CD4-positive, alpha-beta T cell treated with Interleukin-4 for 4 hours (primary cell): ENCODE results near the gene NPBWR2.

Experiments
- DNase-seq: peaks from one replicate; pipeline ENCODE4 v3.0.0-alpha.2; 2020

NPBWR2 gene

GRCh38 chr20:64116541-64117431 is 9.4 kb upstream of the NPBWR2 start:
- DNase-seq, result no peak

- no peak for DNase-seq
Measured at GRCh38 chr20:64116016-64116415, 8.7 kb upstream of the NPBWR2 start.

- no peak for DNase-seq
Measured at GRCh38 chr20:64115171-64115911, 8.0 kb upstream of the NPBWR2 start.

- DNase-seq, result no peak
Measured at GRCh38 chr20:64114356-64114971, 7.1 kb upstream of the NPBWR2 start.

GRCh38 chr20:64113796-64114355 is 6.5 kb upstream of the NPBWR2 start:
- no peak for DNase-seq

- no peak for DNase-seq
Measured at GRCh38 chr20:64113444-64113775, 6.0 kb upstream of the NPBWR2 start.

GRCh38 chr20:64112691-64113443 is 5.5 kb upstream of the NPBWR2 start:
- no peak for DNase-seq

- DNase-seq, result no peak
Measured at GRCh38 chr20:64111841-64112641, 4.7 kb upstream of the NPBWR2 start.

GRCh38 chr20:64110411-64111068 is 3.2 kb upstream of the NPBWR2 start:
- no peak for DNase-seq

- DNase-seq, result no peak
Measured at GRCh38 chr20:64109831-64110391, 2.5 kb upstream of the NPBWR2 start.

GRCh38 chr20:64108731-64109681 is 1.6 kb upstream of the NPBWR2 start:
- no peak for DNase-seq

- DNase-seq, result no peak
Measured at GRCh38 chr20:64107736-64108457, 532 bp upstream of the NPBWR2 start.

GRCh38 chr20:64106435-64106961 is 867 bp downstream of the NPBWR2 start:
- no peak for DNase-seq

- DNase-seq, result no peak
Measured at GRCh38 chr20:64105846-64106434, 1.4 kb downstream of the NPBWR2 start.

GRCh38 chr20:64104667-64105451 is 2.5 kb downstream of the NPBWR2 start:
- no peak for DNase-seq

GRCh38 chr20:64103871-64104666 is 3.3 kb downstream of the NPBWR2 start:
- no peak for DNase-seq
